ENCODE measurements around the gene ZNF230.

The ZNF230 gene

GRCh38 chr19:44026622-44027021 is 23.9 kb downstream of the ZNF230 start:
- no peak overlapping the region for H3K4me3 ChIP-seq (ENCODE audit: low read depth, low read length)

GRCh38 chr19:44032001-44032610 is 29.3 kb downstream of the ZNF230 start:
- H3K4me3 ChIP-seq (ENCODE audit: low read depth, low read length): no peak overlapping the region

More at GRCh38 chr19:44026622-44027021, 23.9 kb downstream of the ZNF230 start:
- DNase-seq (ENCODE audit: low read depth): no peak

GRCh38 chr19:44042147-44042546 is 39.4 kb downstream of the ZNF230 start:
- H3K4me3 ChIP-seq (ENCODE audit: low read depth, low read length): no peak overlapping the region
- DNase-seq (ENCODE audit: low read depth): no peak

More at GRCh38 chr19:44032001-44032610, 29.3 kb downstream of the ZNF230 start:
- DNase-seq (ENCODE audit: low read depth): no peak

- DNase-seq (ENCODE audit: low read depth): no peak
These were observed 48.2 kb downstream of the ZNF230 start for GRCh38 chr19:44050740-44051649.

GRCh38 chr19:44051650-44052402 is 49.1 kb downstream of the ZNF230 start, which contains the start of gene ZNF223:
TSS of gene ZNF223 (plus strand) at chr19:44052036. CDS start at chr19:44055177, 3,141 bp downstream.
- peak within 1 kb of the TSS; percentile 84 for H3K4me3 ChIP-seq (ENCODE audit: low read depth, low read length)
- DNase-seq (ENCODE audit: low read depth): peak; percentile 71

More at GRCh38 chr19:44050740-44051649, 48.2 kb downstream of the ZNF230 start:
- peak overlapping the region; percentile 84 for H3K4me3 ChIP-seq (ENCODE audit: low read depth, low read length)

- H3K4me3 ChIP-seq (ENCODE audit: low read depth, low read length): no peak overlapping the region
- DNase-seq (ENCODE audit: low read depth): no peak
These were observed 53.1 kb downstream of the ZNF230 start for GRCh38 chr19:44055870-44056269.

- no peak for DNase-seq (ENCODE audit: low read depth)
- no peak overlapping the region for H3K4me3 ChIP-seq (ENCODE audit: low read depth, low read length)
These were observed 56.5 kb downstream of the ZNF230 start for GRCh38 chr19:44059229-44059628.

- H3K4me3 ChIP-seq (ENCODE audit: low read depth, low read length): no peak overlapping the region
- no peak for DNase-seq (ENCODE audit: low read depth)
These were observed 58.3 kb downstream of the ZNF230 start for GRCh38 chr19:44061038-44061437.

Measured in skeletal muscle cell (primary cell).